Lung microvascular endothelial cell (primary cell): ENCODE measurements around the gene GRK6. TPM values are rescaled to one million over a fixed set of nuclear protein-coding genes. Genes with fewer than 3 reads are reported as not detected.
"Not testable (repeated sequence)": the region's sequence is repeated elsewhere in the genome, so short reads cannot be mapped to it uniquely, and the experiment has no call there.

Experiments
- DNase-seq, 2 donors: peaks; one replicate each; pipeline versions ENCODE4 v3.0.0 to v3.0.0-alpha.2; 2010; ENCODE audit warnings: low read depth in 2 of 2
- total RNA-seq: library from RNA; depleted of rRNA; stranded (reverse); fragments of >200 nt; gene quantifications from 2 replicates; pipeline ENCODE4 v1.2.1, GENCODE V29; 2014

Gene GRK6
- total RNA-seq, 1 donor from 2014 or later, result 14.7 TPM

GRCh38 chr5:177397875-177398390, 28.5 kb upstream of the GRK6 start:
- no peak for DNase-seq

- DNase-seq, result peak in 1 of 2 donors; percentile 51
Observed at GRCh38 chr5:177399997-177400868, 26.2 kb upstream of the GRK6 start, which contains the start of gene PFN3. TSS of gene PFN3 (minus strand) at chr5:177400661. CDS start at chr5:177400576, 85 bp downstream.

- DNase-seq, result peak in 1 of 2 donors; percentile 42
Observed at GRCh38 chr5:177402271-177403043, 24.0 kb upstream of the GRK6 start.

- peak in 1 of 2 donors; percentile 19 for DNase-seq
Observed at GRCh38 chr5:177403102-177403791, 23.2 kb upstream of the GRK6 start.

GRCh38 chr5:177403792-177404640, 22.5 kb upstream of the GRK6 start:
- peak; percentile 84 to 90 for DNase-seq

GRCh38 chr5:177404641-177405179, 21.8 kb upstream of the GRK6 start:
- DNase-seq, result no peak

- no peak for DNase-seq
Observed at GRCh38 chr5:177405312-177405711, 21.2 kb upstream of the GRK6 start.

- no peak for DNase-seq
Observed at GRCh38 chr5:177405805-177406204, 20.7 kb upstream of the GRK6 start.

- no peak for DNase-seq
Observed at GRCh38 chr5:177409043-177409801, 17.3 kb upstream of the GRK6 start, which contains the start of gene F12. TSS of gene F12 (minus strand) at chr5:177409564. CDS start at chr5:177409527, 37 bp downstream.

GRCh38 chr5:177410575-177410974, 15.9 kb upstream of the GRK6 start:
- DNase-seq, result no peak

GRCh38 chr5:177412603-177413233, 13.8 kb upstream of the GRK6 start:
- no peak for DNase-seq

- DNase-seq, result no peak
Observed at GRCh38 chr5:177414481-177414880, 12.0 kb upstream of the GRK6 start.

GRCh38 chr5:177417081-177417480, 9.4 kb upstream of the GRK6 start:
- DNase-seq, result not testable (repeated sequence)

GRCh38 chr5:177419046-177419445, 7.4 kb upstream of the GRK6 start:
- DNase-seq, result no peak

GRCh38 chr5:177420472-177420871, 6.0 kb upstream of the GRK6 start:
- not testable (repeated sequence) for DNase-seq

GRCh38 chr5:177421062-177421798, 5.2 kb upstream of the GRK6 start:
- DNase-seq, result no peak

- DNase-seq, result no peak
Observed at GRCh38 chr5:177423671-177424070, 2.8 kb upstream of the GRK6 start.

- DNase-seq, result no peak
Observed at GRCh38 chr5:177425196-177425800, 1.2 kb upstream of the GRK6 start.
